Progenitor cell of endocrine pancreas (in vitro differentiated cells): ENCODE data around the gene HIGD2A. TPM values are rescaled to one million over a fixed set of nuclear protein-coding genes. Genes with fewer than 3 reads are reported as not detected.
A peak's percentile ranks its signal among the peaks of the same experiment; 100 is the strongest.
"Not testable (repeated sequence)": the region's sequence is repeated elsewhere in the genome, so short reads cannot be mapped to it uniquely, and the experiment has no call there.

ENCODE experiments used
- DNase-seq: peaks from one replicate; pipeline ENCODE4 v3.0.0; 2021; ENCODE audit warnings: low spot score; ENCODE audit not compliant: unreplicated experiment
- H3K27ac Mint-ChIP-seq: 2 replicates; pipeline ENCODE4 v1.8.0; 2021; ENCODE audit warnings: mild to moderate bottlenecking, moderate library complexity, mixed read lengths
- H3K27me3 Mint-ChIP-seq: 2 replicates; pipeline ENCODE4 v1.8.0; 2021; ENCODE audit warnings: mixed read lengths
- H3K36me3 Mint-ChIP-seq: 2 replicates; pipeline ENCODE4 v1.8.0; 2022; ENCODE audit warnings: mixed read lengths; ENCODE audit not compliant: insufficient read depth
- H3K4me1 Mint-ChIP-seq: 2 replicates; pipeline ENCODE4 v1.8.0; 2021; ENCODE audit warnings: low read depth, mixed read lengths
- H3K4me3 Mint-ChIP-seq: 2 replicates; pipeline ENCODE4 v1.8.0; 2021; ENCODE audit warnings: low read depth, mild to moderate bottlenecking, moderate library complexity, mixed read lengths
- H3K9me3 Mint-ChIP-seq: 2 replicates; pipeline ENCODE4 v1.8.0; 2021; ENCODE audit warnings: low read depth, mixed read lengths
- CTCF ChIP-seq: fragments of 200-600 bp; sonication (generic); IDR thresholded peaks from one replicate; pipeline ENCODE4 v1.5.0; 2021; ENCODE audit warnings: antibody characterized with exemption, mild to moderate bottlenecking; ENCODE audit not compliant: unreplicated experiment
- total RNA-seq: library from RNA; stranded (reverse); gene quantifications from 2 replicates; pipeline ENCODE4 v1.2.1, GENCODE V29; 2021

Gene HIGD2A
- total RNA-seq, 1 donor from 2014 or later = 96.8 TPM

- H3K9me3 Mint-ChIP-seq = no peaks in the 10 kb centered on the region
- no peaks in the 10 kb centered on the region for H3K27me3 Mint-ChIP-seq
- peak overlapping the region; percentile 65 for H3K27ac Mint-ChIP-seq
- no peak overlapping the region for H3K4me3 Mint-ChIP-seq
- peaks cover 2% of the 10 kb centered on the region for H3K36me3 Mint-ChIP-seq
- DNase-seq = no peak
- H3K4me1 Mint-ChIP-seq = peaks cover 2% of the 10 kb centered on the region
- TF ChIP-seq CTCF = peak; percentile 49
Measured at GRCh38 chr5:176405656-176406435, 17.3 kb downstream of the HIGD2A start.

DNA sequence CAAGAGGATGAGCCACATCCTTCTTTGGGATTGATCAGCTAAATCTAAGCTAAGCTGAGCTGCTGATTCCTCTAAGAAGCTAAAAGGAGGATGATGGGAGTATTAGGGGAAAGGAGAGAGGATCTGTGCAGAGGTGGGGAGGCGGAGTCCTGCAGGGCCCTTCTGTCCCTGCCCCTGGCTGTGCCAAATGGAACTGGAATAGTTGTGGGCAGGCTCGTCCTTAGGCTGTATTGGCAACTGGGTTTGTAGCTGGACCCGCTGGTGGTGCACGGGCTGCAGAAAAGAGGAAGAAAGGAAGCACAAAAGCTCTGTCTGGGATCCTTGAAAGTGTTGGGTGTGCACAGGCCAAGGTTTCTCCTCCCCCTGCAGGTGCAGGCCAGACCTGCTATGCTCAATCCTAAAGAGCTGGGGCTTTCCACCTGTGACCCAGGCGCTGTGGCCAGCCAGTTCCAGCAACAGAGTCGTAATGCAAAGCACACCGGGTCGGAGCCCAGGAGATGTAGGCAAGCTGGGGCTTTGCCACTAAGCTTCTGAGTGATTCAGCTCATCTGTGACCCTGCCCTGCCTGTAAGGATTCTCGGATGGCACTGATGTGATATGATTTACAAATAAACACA lies 18.0 kb downstream of the HIGD2A start:
- Mint-ChIP-seq H3K36me3 (peaks cover 2% of the 10 kb centered on the region), H3K9me3 (no peaks in the 10 kb centered on the region), H3K27me3 (no peaks in the 10 kb centered on the region)

DNA sequence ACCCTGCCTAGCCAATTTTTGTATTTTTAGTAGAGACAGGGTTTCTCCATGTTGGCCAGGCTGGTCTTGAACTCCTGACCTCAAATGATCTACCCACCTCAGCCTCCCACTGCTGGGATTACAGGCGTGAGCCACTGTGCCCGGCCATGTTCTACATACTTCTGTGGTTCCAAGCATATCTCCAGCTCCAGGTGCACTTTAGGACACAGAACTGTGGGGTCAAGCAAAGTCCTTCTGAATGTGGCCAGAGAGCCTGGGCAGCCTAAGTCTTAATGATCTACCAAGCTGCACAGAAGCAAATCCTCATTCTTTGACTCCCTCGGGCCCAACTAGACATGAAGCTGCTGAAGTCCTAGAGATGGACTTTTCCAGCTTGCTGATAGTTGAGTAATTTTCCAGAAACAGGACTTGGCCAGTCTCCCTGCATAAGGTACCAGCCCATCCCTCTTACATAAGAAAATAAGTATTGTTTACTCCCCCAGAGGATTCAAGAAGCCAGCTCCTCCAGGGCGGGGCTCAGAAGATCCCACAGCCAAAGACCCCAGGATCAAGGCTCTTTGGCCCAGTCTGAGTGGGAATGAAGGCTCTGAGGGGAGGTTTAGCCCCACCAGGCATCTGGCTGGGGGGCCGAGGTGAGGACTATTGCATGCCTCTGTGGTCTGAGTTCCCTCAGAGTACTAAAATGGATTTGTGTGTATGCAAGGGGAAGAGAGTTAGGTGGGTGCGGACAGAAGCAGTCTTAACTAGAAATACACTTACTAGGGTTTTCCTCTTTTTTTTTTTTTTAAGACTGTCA lies 19.1 kb downstream of the HIGD2A start:
- no peak overlapping the region for H3K4me3 Mint-ChIP-seq
- H3K27ac Mint-ChIP-seq = no peak overlapping the region
- H3K4me1 Mint-ChIP-seq = peaks cover 2% of the 10 kb centered on the region
- no peaks in the 10 kb centered on the region for H3K27me3 Mint-ChIP-seq
- DNase-seq = no peak
- H3K9me3 Mint-ChIP-seq = no peaks in the 10 kb centered on the region
- peaks cover 2% of the 10 kb centered on the region for H3K36me3 Mint-ChIP-seq
- TF ChIP-seq CTCF = no peak

More for the DNA sequence above, 18.0 kb downstream of the HIGD2A start:
- Mint-ChIP-seq H3K27ac (no peak overlapping the region), H3K4me1 (peaks cover 2% of the 10 kb centered on the region), H3K4me3 (no peak overlapping the region)
- no peak for TF ChIP-seq CTCF
- DNase-seq = no peak

DNA sequence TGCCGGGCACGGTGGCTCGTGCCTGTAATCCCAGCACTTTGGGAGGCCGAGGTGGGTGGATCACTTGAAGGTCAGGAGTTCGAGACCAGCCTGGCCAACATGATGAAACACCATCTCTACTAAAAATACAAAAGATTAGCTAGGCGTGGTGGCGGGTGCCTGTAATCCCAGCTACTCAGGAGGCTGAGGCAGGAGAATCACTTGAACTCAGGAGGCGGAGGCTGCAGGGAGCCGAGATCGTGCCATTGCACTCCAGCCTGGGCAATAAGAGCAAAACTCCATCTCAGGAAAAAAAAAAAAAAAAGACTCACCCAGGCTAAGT lies 19.7 kb downstream of the HIGD2A start:
- H3K4me3 Mint-ChIP-seq, H3K27ac Mint-ChIP-seq, H3K27me3 Mint-ChIP-seq, H3K9me3 Mint-ChIP-seq, H3K36me3 Mint-ChIP-seq, DNase-seq, H3K4me1 Mint-ChIP-seq: not testable (repeated sequence)

DNA sequence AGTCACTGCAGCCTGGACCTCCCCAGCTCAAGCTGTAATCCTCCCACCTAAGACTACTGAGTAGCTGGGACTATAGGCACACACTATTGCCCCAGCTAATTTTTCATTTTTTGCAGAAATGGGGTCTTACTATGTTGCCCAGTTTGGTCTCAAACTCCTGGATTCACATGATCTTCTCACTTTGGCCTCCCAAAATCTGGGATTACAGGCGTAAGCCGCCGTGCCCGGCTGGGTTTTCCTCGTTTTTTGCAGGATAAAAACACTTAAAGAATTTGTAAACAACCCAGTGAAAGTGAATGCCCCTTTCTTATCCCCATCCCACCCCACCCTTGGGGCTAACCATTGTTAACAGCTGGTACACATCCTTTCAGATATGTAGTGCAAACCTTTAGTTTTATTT lies 20.0 kb downstream of the HIGD2A start:
- H3K4me1 Mint-ChIP-seq = peaks cover 2% of the 10 kb centered on the region
- H3K36me3 Mint-ChIP-seq = peaks cover 2% of the 10 kb centered on the region
- no peaks in the 10 kb centered on the region for H3K27me3 Mint-ChIP-seq
- no peaks in the 10 kb centered on the region for H3K9me3 Mint-ChIP-seq
- TF ChIP-seq CTCF = no peak
- H3K4me3 Mint-ChIP-seq = no peak overlapping the region
- no peak for DNase-seq
- H3K27ac Mint-ChIP-seq = no peak overlapping the region
